DMS53 treated with DMSO at 0.1 percent for 48 hours (cell line): Measurements from ENCODE around the gene RAB40B.

Experiments used
- DNase-seq: peaks from one replicate; lab custom pipeline; 2025; ENCODE audit not compliant: unreplicated experiment; lab: John Stamatoyannopoulos, UW

RAB40B gene

GRCh38 chr17:82619641-82620040 is 78.9 kb downstream of the RAB40B start:
- DNase-seq, result no peak

- no peak for DNase-seq
Observed at GRCh38 chr17:82619211-82619610, 79.3 kb downstream of the RAB40B start.

- no peak for DNase-seq
Observed at GRCh38 chr17:82616021-82616711, 82.3 kb downstream of the RAB40B start.

GRCh38 chr17:82615084-82616020 is 83.1 kb downstream of the RAB40B start:
- DNase-seq, result no peak

- no peak for DNase-seq
Observed at GRCh38 chr17:82614095-82614631, 84.3 kb downstream of the RAB40B start.

- DNase-seq, result no peak
Observed at GRCh38 chr17:82613283-82614094, 85.0 kb downstream of the RAB40B start.

GRCh38 chr17:82611140-82612058 is 87.1 kb downstream of the RAB40B start:
- no peak for DNase-seq

- DNase-seq, result no peak
Observed at GRCh38 chr17:82609655-82610054, 88.8 kb downstream of the RAB40B start.

- DNase-seq, result no peak
Observed at GRCh38 chr17:82608816-82609215, 89.7 kb downstream of the RAB40B start.

GRCh38 chr17:82605939-82606600 is 92.4 kb downstream of the RAB40B start:
- DNase-seq, result no peak
